Activated CD4-positive, alpha-beta T cell treated with anti-CD3 and anti-CD28 coated beads, Interleukin-2, amount 50 U/mL, for 4 hours (primary cell): ENCODE measurements around the gene RNU6-9.
A peak's percentile ranks its signal among the peaks of the same experiment; 100 is the strongest.
"Not testable (repeated sequence)": the region's sequence is repeated elsewhere in the genome, so short reads cannot be mapped to it uniquely, and the experiment has no call there.

Experiments used
- DNase-seq, 2 experiments: peaks; one replicate each; pipeline ENCODE4 v3.0.0-alpha.2; 2020

Gene RNU6-9

DNA sequence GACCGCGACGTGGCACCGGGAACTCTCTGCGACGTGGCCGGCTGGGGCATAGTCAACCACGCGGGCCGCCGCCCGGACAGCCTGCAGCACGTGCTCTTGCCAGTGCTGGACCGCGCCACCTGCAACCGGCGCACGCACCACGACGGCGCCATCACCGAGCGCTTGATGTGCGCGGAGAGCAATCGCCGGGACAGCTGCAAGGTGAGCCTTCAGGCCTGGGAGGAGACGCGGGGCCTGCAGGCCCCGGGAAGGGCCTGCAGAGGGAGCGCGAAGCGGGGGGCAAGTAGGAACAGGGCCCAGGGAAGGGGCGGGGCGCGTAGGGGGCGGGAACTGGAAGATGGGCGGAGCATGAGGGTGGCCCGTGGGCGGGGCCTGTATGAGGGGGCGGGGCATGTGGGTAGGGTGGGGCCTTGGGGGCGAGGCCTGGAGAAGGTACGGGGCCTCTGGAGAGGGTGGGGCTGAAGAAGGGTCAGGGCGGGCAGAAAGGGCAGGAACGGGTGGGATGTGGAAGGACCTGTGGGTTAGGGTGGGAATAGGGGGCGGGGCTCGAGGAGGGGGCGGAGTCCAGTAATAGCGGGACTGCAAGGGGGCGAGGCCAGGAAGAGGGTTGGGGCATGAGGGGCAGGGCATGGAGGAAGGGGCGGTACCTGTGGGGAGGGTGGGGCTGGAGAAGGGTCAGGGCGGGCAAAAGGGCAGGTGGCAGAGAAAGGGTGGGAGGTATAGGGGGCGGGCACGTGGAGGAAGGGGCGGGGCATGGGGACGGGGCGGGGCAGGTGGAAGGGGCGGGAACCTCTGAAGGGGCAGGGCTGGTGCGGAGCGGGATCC, 31.3 kb upstream of the RNU6-9 start:
- DNase-seq: peak; percentile 60 to 63

GRCh38 chr19:862581-863314, 30.5 kb upstream of the RNU6-9 start:
- DNase-seq: peak; percentile 73 to 74

DNA sequence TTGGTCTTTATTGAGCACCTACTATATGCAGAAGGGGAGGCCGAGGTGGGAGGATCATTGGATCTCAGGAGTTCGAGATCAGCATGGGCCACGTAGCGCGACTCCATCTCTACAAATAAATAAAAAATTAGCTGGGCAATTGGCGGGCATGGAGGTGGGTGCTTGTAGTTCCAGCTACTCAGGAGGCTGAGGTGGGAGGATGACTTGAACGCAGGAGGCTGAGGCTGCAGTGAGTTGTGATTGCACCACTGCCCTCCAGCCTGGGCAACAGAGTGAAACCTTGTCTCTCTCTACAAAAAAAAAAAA, 30.0 kb upstream of the RNU6-9 start:
- DNase-seq: no peak

GRCh38 chr19:866769-867300, 26.4 kb upstream of the RNU6-9 start:
- no peak for DNase-seq

DNA sequence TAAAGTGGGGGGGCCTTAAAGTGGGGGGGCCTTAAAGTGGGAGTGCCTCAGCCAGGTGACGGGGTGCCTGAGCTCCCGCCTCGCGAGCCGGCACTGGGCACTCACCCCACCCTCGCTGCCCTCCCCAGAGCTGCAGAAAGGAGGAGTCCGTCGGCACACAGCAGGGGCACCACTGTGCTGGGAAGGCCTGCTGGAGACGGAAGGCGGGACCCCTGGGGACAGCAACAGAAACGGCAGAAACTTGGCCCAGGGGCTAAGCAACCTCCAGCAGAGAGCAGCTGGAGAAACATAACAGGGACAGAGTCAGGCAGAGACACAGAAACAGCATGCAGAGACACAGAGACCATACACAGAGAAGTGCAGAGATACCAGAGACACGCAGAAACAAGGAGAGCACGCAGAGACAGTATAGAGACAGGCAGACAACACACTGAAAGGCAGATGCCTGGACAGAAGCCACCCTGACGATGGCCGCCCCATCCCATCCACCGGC, 25.9 kb upstream of the RNU6-9 start:
- DNase-seq: no peak

DNA sequence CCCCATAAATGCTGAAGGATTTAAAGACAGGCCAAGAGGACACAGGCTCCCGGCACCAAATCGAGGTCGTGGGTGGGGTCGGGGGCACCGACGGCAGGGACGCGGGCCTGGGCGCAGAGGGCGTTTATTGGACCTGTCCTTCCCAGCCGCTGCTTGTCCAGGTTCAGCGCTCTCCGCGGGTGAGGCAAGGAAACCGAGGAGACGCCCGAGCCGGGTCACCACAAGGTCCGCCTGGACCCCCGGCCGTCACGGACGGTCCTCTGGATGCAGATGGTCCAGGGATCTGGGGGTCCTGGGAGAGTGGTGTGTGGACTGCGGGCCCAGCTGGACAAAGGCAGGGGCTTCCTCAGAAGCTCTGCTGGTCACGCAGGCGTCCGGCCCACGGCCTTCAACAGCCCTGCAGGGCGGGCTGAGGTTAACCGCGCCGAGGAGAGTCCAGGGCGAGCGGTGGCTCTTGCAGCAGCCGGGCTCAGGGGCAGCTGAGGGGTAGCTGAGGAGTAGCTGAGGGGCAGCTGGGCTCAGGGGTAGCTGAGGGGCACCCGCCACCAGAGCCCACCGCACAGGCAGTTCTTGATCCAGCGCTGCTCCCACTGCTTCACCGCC, 25.3 kb upstream of the RNU6-9 start:
- no peak for DNase-seq

GRCh38 chr19:868458-869244, 24.6 kb upstream of the RNU6-9 start:
- DNase-seq: no peak

DNA sequence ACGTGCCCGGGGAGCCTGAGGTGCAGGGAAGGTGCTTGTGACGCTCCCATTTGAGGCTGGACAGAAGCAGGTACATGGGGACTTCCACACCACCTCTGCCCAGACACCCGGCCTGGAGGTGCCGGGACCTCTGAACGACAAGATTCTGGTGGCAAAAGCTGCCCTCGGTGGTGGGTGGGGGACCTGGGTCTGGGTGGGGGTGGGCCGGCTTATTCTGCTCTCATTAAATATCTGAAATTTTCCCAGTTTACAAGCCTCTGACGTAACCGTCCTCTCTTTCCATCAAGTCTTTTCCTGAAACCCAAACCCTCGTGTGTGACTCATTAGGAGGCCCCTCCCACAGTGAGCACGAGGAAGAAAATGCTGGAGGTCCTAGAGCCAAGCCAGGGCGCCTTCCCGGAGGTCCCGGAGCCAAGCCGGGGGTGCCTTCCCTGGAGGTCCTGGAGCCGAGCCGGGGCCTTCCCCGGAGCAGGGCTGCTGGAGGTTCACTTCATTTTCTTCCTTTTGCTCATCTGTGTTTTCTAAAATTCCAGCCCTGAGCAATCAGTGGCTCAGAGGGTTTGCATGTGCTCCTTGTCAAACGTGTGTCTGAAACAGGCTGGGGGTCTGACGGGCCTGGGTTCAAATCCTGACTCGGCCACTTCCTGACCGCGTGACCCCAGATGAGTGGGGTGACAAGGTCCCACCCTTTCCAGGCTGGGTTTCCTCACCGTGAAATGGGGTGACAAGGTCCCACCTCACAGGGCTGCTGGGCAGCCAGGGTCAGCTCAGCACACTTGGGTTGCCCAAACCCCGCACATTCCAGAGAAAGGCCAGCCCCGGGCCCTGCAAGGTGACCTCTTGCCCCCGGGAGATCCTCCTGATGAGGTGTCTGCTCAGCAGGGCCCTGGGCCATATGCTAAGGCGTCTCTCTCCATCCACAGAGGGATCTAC, 23.8 kb upstream of the RNU6-9 start:
- no peak for DNase-seq

DNA sequence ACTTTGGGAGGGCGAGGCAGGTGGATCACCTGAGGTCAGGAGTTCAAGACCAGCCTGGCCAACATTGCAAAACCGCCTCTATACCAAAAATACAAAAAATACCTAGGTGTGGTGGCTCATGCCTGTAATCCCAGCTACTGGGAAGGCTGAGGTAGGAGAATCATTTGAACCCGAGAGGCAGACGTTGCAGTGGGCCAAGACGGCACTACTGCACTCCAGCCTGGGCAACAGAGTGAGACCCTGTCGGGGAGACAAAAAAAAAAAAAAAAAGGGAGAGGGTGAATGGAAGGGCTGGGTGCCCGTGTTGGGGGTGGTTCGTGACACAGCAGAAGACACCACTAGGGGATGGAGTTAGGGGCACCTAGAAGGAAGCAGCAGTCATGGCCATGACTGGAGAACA, 23.0 kb upstream of the RNU6-9 start:
- no peak for DNase-seq

DNA sequence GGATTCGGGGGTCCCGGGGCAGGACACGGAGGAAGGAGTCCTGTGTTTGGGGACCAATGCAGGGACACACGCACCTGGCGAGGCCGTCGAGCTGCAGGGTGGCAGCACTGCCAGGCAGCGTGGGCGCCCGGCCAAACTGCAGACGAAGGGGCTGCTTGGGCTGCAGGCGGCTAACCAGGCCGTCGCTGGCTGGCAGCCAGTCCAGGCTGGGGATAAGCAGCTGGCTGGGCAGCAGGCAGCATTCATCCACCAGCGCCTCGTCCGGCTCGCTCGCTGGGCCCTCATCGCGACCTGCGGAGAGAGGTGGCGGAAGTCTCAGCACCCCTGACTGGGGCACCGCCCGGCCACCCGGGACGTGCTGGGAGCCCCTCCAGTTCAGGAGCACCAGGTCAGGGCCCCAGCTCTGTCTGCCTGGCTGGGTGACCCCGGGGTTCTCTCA, 22.3 kb upstream of the RNU6-9 start:
- DNase-seq: no peak

GRCh38 chr19:871446-872265, 21.6 kb upstream of the RNU6-9 start:
- no peak for DNase-seq

- peak; percentile 70 to 72 for DNase-seq
Observed at GRCh38 chr19:872266-872951, 20.9 kb upstream of the RNU6-9 start.

DNA sequence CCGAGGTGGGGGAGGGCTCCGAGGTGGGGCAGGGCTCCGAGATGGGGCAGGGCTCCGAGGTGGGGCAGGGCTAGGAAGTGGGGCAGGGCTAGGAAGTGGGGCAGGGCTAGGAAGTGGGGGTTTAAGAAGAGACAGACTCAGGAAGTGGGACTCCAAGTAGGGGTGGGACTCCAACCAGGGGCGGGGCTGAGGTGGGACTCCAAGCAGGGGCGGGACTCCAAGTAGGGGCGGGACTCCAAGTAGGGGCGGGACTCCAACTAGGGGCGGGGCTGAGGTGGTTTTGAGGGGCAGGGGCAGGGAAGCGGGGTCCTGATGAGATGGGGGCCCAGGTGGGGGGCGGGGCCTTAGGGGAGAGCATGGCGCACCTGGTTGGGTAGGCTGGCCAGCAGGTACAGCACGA, 20.2 kb upstream of the RNU6-9 start:
- DNase-seq: peak; percentile 49 to 58

GRCh38 chr19:873561-874041, 19.7 kb upstream of the RNU6-9 start:
- DNase-seq: no peak

DNA sequence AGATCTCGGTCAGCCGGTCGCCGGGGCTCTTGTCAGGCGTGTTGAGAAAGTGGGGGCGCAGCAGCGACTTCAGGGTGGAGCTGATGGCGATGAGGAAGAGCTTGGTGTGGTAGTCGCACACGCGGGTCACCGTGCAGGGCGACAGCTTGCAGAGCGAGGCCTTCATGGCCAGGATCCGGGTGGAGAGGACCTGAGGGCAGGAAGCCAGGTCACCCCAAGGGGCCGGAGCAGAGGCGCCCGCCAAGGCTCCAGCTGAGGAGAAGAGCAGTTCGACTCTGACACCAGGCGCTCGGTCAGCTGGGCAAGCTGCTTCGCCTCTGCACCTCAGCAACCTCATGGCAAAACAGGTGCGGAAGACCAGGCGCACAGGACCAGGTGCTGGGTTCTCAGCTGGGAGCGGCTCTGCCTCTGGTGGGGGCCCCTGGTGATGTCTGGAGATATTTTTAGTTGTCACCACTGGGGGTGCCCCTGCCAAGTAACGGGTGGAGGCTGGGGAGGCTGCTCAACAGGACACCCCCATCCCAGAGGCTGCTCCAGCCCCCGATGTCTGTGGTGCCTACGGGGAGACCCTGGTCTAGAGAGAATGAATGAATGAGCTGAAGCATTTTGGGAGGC, 17.9 kb upstream of the RNU6-9 start:
- DNase-seq: no peak

GRCh38 chr19:876089-876488, 17.2 kb upstream of the RNU6-9 start:
- no peak for DNase-seq

DNA sequence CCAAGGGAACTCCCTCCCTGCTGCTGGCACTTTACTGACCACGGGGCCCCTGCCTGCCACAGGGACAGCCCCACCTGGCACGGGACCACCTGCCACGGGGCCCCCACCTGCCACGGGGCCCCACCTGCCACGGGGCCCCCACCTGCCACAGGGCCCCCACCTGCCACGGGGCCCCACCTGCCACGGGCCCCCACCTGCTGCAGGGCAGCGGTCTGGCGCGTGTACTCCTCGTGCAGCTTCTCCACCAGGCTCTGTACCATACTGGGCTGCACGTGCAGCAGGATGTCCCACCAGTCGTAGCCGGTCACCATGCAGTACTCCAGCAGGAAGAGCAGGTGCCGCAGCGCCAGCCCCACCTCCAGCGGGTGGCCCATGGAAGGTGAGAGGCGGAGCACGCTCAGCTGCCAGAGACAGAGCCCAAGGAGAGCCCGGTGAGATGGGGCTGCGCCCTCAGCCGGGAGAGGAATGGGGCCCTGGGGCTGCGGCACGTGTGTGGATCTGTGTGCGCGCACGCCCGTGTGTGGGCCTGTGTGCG, 16.4 kb upstream of the RNU6-9 start:
- DNase-seq: no peak

DNA sequence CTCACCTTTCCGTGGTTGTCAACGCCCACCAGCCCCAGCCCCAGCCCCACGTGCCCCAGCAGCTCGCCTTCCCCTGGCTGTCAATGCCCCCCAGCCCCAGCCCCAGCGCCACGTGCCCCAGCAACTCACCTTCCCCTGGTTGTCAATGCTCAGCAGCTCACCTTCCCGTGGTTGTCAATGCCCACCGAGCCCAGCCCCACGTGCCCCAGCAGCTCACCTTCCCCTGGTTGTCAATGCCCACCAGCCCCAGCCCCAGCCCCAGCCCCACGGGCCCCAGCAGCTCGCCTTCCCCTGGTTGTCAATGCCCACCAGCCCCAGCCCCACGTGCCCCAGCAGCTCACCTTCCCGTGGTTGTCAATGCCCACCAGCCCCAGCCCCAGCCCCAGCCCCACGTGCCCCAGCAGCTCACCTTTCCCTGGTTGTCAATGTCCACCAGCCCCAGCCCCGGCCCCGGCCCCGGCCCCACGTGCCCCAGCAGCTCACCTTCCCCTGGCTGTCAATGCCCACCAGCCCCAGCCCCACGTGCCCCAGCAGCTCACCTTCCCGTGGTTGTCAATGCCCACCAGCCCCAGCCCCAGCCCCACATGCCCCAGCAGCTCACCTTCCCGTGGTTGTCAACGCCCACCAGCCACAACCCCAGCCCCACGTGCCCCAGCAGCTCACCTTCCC, 15.2 kb upstream of the RNU6-9 start:
- DNase-seq: not testable (repeated sequence)
